ENCODE results near the gene CEBPZOS.

The CEBPZOS gene

DNA sequence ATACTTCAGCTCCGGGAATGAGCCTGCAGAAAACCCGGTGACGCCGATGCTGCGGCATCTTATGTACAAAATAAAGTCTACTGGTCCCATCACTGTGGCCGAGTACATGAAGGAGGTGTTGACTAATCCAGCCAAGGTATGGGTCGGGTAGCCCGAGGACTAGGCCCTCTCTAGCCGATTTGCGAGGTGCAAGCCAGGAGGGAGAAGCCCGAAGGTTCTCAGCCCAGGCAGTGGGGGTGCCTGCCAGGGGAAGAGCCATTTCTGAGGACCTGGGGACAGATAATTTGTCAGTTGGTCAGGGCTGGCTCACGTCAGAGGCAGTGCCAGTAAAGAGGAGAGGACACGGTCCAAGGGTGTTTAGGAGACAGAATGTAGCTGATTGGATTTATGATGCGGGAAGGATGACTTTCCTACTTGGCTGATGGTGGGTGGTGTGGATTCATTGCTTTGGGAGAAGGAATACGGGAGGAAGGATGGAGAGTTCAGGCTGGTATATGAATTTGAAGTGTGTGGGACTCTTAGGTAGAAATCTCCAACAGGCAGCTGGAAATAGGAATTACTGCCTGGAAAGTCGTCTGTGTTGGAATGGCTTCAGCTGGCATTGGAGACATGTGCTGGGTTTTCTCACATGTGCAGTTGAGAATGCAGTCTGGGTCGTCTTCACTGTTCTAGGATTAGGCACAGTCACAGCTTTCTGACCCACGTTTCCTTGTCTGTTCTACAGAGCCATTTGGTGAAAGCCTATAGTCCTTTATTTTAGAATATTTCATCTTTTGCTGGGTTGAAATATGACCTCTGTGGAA lies 36.0 kb downstream of the CEBPZOS start:
- DNase-seq (ENCODE audit: low read depth in 2 of 2) = no peak

DNA sequence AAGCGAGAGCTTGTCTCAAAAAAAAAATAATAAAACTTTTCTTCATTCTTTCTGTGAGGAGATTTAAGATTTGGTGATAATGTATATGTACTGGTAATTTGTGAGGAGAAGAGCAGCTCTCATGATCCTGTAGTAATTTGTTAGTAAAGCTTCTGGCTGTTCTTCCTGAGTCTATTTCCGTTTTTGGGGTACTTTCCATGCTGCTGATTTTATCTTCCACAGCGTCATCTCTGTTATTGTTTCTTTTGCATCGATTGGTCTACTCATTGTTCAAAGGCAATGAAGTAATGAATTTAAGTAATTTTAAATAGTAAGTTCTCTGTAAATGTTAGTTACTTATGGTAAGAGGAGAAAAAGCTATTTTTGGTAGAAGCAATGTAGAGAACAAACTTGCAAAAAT lies 47.1 kb downstream of the CEBPZOS start:
- no peak for DNase-seq (ENCODE audit: low read depth in 2 of 2)

DNA sequence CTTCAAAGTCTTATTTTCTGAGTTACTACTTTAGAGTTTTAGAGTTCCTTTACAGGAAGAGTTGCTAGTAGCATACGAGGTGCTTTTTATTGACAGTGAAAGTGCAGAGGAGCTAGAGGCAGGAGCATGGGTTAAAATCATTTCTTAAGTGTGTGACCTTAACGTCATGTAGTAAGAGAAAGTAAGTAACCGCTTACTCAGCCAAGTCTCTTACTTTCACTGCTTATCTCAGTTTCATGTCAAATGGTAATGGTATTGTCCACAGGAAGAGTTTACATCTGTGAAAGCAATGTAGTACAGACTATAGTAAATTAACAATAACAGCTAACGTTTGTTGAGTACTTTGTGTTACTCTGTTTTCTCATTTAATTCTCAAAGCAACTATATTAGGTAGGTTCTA lies 47.7 kb downstream of the CEBPZOS start:
- DNase-seq (ENCODE audit: low read depth in 2 of 2) = no peak

DNA sequence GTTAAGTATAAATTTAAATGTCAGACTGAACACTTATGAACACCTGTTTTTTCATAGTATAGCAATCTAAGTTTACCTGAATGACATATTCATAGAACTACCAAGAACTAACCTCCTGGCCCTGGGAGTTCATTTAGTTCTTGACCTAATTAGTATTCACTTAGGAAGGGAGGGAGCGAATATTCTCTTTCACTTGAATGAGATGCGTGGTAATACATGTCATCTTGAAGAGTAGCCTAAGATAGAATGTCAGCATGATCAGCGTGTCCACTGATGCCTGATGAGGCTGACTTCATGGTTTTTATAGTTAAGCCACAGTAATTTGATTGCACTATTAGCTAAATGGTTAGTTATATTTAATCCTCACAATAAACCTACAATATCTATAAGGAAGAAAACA lies 48.5 kb downstream of the CEBPZOS start:
- no peak for DNase-seq (ENCODE audit: low read depth in 2 of 2)

- DNase-seq (ENCODE audit: low read depth in 2 of 2) = no peak
Observed at GRCh38 chr2:37246205-37246604, 49.9 kb downstream of the CEBPZOS start.

DNA sequence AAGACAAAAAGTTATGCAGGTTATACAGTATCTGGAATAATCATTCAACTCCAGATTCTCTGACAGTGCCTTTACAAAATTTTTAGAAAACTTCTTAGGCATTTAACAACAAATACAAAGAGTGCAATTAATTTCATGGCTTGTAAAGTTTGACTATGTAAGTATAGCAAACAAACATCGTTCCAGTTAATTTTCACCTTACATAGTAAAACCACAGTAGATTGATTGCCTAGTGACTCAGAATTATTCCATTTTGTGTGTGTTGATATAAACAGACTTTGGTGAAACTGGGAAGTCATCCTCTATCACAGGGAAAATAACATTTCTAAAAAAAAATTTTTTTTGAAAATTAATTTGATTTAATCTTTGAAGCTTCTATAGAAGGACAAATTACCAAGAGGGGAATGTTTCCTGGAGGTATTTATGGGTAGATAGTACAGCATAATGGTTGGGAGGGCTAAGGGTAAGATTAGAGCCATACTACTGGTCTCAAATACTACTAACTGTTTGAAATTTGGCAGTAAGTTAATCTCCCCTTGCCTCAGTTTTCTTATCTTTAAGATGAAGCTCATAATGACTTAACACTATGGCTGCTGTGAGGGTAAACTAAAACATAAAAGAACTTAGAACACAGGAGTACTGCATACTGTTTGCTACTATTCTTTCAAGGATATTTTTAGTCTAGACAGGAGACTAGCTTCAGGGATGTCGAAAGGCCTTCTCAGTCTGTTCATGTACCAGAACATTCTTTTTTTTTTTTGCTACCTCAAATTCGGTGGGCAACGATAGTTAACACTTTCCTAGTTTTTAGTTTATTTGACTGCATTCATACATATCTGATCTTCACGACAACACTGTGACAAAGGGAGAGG lies 54.8 kb downstream of the CEBPZOS start:
- DNase-seq (ENCODE audit: low read depth in 2 of 2) = no peak
